GM18858 (cell line): ENCODE results near the gene GCK.
"Not testable (repeated sequence)": the region's sequence is repeated elsewhere in the genome, so short reads cannot be mapped to it uniquely, and the experiment has no call there.

Experiments
- ATAC-seq: cut with Tn5 transposase; IDR thresholded peaks from one replicate; pipeline ENCODE4 v1.9.1; 2021; ENCODE audit not compliant: unreplicated experiment

GCK gene

DNA sequence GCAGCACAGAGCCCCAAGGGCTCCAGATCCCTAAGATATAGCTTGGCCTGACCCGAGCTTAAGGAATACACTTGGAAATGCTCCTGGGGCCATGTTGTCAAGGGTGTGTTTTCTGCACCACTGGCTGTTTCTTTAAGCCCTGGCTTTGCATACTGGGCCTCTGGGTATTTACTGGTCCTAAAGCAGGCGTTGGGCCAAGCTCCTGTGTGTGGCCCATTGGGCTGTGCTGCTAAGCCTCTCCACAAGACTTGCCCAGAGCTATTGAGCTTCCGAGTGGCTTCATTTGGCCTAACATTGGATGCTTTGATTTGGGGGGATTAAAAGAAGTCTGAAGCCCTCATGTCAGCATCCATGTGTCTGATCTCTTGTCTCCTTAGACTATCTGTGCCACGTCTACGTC is 16.8 kb upstream of the GCK start:
- ATAC-seq = no peak

DNA sequence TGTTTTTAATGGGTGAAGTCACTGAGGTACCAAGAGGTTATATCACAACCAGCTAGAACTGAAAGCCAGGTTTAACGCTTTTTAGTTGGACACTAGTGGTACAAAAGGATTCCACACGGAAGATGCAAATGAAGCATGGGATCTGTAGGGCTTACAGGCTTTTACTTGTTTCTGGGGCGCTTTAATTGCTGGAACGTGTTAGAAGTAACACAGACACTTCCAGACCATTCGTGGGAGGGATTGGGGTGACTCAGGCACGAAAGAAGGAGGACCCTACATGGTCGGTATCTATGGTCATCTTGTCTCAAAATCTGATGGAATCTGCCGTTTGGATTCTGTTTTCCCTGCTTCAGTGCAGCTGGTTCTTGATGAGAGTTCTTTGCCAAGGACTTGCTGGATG is 12.6 kb upstream of the GCK start:
- ATAC-seq = no peak

DNA sequence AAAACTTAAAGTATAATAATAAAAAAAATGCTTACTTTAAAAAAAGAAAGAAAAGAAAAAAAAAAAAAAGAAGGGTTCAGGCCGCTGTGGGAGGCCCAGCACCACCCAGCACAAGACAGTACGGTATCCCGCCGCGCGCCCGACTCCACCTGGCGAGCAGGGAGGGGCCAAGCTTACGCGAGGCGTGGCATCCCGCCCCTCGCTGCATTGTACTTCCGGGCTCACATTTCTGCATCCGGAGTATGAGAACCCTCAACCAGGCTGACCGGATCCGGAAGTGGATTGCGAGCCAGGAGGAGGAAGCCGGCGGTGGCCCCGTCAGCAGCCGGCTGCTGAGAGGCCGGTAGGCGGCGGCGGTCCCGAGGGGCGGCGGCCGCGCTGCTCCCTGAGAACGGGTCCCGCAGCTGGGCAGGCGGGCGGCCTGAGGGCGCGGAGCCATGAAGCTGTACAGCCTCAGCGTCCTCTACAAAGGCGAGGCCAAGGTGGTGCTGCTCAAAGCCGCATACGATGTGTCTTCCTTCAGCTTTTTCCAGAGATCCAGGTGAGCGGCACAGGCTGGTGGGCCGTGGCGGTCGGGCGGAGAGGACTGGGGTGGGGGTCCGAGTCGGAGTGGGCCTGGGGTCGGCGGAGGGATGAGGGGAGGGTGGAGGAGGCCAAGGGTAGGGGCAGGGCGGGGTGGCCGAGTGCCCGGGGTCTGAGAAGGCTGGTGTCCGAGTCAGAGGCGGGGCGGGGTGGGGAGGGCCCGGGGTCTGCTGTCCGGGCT is 11.6 kb upstream of the GCK start, which contains the start of gene YKT6:
Gene YKT6 (plus strand): TSS at position 280 of the 763 bp plus-strand sequence. CDS start 158 bp downstream, at position 438.
- ATAC-seq = peak; percentile 98

DNA sequence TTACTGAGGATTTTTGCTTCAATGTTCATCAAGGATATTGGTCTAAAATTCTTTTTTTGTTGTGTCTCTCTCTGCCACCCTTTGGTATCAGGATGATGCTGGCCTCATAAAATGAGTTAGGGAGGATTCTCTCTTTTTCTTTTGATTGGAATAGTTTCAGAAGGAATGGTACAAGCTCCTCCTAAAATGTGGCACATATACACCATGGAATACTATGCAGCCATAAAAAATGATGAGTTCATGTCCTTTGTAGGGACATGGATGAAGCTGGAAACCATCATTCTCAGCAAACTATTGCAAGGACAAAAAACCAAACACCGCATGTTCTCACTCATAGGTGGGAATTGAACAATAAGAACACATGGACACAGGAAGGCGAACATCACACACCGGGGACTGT is 10.9 kb upstream of the GCK start:
- ATAC-seq = not testable (repeated sequence)

DNA sequence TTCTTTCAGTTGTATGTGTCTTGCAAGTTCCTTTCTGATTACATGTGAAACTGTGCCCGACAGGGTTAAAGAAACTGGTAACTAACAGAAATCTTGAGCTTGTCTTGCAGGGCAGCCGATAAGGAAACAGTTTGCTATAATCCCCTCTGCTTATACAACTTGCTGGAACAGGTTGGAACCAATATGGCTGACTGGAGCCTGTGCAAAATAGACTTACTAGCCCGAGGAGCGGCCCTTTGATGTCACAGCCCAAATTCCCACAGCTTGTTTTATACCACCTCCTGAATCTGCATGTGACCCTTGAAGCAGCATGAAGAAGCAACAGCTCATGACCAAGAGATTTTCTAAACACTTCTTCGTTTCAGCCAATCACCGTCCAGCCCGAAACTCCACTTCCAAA is 8.2 kb upstream of the GCK start:
- no peak for ATAC-seq

DNA sequence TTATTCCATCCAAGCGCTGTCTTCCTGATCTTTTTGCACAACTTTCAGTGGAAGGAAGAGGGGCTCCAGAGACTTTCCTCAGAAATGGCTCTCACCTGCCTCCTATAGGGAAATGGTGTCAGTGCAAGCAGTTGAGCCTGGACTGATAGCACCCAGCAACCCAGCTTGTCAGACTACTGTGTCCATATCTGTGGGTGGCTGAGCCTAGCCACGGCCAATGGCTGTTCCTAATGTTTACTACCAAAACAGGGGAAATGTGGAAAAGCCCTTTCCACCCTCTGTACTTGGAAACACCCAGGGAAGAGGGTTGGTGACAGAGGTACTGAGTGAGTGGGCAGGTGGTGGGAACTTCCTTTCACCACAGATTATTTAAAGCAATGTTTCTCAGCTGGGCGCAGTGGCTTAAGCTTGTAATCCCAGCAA is 7.2 kb upstream of the GCK start:
- no peak for ATAC-seq

DNA sequence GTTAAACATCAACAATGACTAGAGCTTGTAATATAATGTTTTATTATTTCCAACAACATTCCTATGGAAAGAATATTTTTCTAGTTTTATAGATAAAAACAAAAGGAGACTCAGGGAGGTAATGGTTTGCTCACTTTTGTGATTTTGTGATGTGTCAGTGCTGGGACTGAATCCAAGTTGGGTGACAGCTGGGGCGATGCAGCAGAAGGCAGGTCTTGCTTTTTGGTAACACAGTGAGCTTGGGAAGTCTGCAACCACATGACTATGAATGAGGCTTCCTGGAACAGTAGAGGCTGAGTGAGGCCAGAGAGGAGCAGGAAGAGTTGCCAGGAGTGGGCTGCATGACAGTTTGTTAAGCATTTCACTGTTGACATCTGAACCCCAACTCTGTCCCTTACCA is 6.7 kb upstream of the GCK start:
- ATAC-seq = no peak

DNA sequence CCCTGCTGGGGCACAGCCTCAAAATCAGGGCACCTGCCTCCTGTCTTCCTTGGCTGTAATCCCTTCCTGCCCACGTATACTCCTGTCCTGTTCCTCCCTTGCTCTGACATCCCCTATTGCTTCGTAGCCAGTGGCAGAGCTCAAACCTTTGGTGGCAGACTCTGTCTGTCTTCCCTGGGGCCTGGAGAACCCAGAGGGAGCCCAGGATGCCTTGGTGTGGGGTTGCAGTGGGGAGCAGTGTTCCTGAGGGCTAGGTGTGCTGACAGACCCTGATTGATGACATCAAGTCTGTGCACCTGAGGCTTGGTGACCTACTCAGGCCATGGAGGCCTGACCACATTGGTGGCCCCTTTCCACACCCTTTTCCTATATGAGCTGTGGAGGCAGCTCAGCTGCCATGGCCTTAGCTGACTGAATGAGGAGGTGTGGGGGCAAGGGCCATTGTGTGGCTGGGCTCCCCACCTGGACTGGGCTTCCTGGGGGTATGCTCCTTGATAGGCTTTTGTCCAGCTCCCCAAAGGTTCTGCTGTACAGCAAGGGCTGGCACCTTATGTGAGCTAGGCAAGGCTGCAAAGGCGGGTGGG is 5.4 kb upstream of the GCK start:
- no peak for ATAC-seq

DNA sequence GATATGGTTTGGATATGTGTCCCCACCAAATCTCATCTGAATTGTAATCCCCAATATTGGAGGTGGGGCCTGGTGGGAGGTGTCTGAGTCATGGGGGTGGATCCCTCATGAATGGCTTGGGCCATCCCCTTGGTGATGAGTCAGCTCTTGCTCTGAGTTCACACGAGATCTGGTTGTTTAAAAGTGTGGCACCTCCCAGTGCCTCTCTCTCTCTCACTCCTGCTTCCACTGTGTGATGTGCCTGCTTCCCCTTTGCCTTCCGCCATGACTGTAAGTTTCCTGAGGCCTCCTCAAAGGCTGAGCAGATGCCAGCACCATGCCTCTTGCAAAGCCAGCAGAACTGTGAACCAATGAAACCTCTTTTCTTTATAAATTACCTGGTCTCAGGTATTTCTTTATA is 4.8 kb upstream of the GCK start:
- ATAC-seq = no peak

DNA sequence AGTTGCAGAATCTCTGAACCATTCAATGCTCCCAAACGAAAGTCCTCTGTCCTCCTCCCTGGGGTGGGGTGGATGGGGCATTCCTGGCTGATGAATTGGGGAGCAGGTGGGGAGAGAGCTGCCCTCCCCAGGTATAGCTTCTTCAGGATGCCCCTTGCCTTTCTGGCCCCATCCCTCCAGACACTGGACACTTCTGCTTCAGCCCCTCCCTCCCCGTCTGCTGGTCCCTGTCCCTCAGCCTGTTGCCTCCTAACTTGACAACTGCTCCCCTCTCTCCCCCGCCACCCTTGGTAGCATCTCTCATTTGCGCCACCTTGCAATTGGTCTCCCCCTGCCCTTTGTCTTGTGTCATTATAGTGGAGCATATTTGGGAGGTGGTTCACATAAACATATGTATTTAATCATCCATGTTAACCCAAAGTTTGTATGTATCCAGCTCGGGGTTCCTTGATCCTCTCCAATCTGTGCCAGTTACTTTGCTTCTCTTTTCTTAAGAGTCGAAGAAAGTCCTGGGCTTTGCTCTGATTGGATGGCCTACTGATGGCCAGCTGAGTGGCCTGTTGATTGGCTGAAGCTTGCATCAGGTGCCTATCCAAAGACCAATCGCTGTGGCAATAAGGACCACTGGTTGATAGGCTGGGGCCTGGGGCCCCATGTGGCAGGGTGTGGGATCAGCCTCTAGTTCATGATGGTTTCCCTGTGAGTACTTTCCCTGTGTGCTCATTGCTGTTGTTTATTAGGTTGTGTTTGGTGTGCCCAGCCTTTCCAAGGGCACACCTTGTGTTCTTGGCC is 4.0 kb upstream of the GCK start:
- no peak for ATAC-seq

DNA sequence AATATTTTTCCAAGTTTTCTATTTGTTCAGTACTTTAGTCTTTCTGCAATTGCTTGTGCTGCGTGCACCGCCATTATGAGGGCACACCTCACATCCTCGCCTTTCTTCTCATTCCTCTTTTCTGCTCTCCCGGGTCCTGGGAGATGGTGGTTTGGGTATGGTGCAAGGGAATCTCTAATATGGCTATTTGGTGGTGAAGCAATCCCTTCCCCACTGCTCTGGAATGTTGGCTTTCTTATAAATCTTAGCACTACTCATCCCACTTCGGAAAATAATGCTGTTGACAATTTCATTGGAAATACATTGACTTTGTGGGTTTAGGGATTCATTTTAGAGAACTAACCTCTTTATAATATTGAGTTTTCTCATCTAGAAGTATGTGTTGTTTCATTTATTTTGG is 1.9 kb upstream of the GCK start:
- no peak for ATAC-seq

DNA sequence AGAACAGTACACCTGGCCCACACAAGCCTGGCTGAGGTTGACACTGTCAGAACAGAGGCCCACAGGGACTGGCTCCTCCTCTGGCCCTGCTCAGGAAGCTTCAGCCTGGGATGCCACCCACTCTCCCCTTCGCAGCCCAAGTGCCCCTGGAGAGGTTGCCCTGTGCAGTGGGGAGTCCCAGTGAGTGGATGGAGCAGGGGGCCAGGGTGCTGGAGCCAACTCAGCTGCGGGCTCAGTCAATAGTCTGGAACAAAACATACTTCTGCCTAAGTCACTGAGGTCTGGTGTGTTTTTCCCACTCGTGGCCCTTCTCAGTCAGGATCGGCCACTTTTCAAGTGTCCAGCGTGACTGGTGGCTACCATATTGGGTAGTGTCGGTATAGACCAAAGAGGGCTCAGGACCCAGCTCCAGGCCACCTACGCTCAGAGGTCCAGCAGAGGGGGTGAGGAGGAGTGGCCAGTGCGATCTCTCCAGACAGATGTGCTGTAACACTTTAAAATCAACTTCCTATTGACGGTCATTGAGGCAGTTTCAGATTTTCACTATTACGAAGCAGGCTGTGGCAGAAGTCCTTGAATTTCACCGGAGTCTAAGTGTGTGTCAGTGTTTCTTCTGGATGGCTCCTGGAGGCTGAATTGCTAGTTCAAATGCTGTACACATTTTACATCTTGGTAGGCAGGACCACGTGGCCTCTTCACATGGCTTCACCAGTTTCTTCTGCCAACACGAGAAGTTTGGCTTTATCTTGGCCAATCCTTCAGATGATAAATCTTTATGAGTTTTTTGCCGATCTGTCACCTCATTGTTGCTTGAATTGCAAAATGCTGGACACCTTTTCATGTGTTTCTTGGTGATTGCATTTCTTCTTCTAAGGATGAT is 994 bp upstream of the GCK start:
- ATAC-seq = no peak

DNA sequence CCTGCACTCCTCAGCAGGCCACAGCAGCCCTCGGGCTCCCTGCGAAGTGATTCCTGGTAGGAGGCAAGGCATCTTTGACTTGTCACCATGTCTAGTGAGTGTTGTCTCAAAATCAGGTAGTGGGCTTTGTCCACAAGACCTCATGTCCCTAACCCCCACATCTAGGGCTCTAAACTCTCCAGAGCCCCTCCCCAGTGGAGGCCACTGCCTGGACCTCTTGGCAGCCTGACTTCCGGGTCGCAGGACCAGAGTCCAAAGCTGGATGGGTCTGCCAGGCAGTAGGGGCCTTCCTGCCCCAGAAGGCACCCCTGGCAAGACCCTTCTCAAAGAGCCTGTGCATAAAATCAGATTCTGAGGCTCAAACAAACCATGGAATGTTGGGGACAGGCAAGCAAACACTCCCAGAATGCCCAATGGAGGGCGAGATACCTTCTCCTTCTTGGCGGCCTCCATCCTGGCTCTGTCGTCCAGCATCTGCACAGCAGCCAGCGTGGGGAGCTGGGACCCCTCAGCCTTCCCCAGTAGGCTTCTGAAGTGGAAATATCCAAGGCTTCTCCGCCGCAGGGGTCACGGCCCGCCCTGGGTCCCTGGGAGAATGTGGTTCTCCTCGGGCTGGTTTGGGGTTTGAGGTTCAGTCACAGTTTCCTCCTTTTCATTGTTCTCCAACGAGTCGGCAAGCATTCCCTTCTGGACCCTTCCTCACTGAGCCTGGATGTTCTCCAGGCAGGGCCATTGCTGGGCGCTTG is 586 bp downstream of the GCK start:
- no peak for ATAC-seq

DNA sequence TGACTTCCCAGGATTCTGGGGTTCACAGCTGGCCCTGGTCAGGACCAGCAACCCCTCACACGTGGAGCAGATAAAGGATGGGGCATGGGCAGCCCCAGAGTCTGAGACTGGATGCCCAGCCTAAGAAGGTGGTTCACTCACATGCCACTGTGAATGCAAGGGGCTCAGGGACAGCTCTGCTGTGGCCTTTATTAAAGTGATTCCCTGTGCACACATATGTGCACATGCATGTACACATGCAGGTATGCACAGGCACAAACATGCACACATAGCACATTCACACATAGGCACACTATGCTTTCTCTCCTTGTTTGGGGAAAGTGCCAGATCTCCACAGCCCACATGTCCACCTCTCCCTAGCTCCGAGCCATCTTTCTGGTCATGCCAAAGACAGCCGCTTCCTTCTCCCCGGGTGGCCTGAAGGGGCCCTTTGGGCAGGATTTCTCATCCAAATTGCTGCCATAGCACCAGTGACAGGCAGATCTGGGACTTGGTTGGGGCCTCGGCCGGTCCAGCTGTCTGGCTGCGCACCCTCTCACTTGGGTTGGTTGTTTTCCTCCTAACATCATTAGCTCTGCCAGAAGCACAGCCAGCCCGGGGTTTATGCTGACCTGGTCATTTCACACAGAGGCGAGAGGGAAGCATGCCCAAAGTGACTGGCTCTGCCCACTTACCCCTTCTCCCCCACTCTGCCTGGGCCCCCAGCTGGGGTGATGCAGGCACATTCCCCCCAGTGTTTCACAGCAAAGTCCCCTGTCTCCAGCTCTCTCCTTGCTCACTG is 1.4 kb downstream of the GCK start:
- no peak for ATAC-seq

DNA sequence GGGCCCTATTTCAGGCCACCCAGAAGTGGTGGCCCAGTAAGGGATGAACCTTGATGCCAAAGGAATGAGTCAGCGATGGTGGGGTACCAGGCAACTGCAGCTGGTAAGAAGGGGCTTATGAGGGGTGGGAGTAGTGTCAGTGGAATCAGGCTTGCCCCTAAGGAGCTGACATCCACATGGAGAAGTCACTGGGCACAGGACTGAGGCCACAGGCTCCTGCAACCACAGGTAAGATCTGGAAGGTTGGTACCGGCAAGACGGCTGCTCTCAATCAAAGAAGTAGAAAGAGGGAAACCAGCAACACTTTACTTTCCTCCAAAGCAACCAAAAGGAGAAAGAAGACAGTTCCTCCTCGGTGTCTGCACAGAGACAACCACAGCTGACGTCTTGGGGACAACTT is 2.5 kb downstream of the GCK start:
- no peak for ATAC-seq

DNA sequence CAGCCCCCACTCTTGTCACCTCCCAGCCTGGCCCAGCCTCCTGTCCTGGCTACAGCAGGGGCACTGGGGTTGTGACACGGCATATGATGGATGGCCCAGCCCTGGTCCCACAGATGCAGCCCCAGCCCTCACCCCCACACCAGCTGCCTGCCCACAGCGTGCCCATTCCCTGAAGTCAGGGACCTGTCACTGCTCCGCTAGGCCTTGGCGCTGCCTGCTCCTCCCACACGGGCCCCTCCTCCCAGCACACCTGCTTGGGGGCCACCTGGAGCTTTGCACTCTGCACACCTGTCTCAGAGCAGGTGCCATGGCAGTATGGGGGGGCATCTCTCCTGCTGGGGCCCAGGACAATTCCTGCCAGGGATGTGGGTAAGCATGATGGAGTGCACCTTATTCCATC is 3.5 kb downstream of the GCK start:
- no peak for ATAC-seq

DNA sequence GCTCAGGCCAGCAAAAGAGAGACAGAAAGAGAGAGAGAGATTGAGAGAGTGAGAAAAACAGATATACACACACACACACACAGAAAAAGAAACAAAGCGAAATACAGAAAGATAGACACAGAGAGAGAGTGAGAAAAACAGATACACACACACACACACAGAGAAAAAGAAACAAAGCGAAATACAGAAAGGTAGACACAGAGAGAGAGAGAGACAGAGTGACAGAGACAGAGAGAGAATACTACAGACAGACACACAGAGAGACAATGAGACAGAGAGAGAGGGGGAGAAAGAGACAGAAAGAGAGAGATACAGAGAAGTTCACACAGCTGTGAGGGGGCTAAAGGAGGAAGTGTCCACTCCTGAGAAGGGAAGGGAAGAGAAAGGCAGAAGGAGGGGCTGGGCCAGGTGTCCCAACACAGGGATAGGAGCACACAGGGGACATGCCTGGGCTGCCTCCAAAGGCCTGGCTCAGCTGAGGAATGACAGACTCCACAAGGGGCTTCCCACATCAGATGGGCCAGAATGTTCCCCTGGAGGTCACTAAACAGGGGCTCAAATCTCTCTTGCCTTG is 4.3 kb downstream of the GCK start:
- no peak for ATAC-seq

DNA sequence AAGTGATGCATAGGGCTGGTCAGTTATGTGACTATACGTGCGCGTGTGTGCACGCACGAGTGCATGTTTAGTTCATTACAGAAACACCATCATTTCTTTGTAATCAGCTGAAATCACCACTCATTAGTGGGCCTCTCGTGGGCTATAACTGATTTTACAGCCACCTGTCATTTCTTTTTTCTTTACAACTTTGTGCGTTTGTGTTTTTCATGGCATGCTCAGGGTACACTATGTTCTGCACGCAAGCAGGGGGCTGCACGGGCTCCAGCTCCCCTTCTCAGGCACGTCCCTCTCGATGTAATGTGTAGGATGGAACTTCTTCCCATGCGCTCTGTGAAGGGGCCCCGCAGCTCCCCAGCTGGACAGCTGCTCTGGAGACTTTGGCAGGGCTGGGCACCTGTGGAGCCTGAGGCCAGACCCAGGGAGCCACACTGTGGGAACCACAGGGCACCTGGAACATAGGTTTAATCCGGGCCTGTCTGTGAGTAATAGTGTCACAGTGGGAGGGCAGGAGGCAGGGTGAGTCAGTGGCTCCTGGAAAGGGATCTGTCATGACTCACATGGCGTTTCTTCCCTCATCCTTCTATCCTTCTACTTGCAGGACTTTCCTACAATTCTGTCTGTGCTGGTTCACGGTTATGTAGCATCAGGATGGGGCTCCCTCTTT is 4.9 kb downstream of the GCK start:
- no peak for ATAC-seq

DNA sequence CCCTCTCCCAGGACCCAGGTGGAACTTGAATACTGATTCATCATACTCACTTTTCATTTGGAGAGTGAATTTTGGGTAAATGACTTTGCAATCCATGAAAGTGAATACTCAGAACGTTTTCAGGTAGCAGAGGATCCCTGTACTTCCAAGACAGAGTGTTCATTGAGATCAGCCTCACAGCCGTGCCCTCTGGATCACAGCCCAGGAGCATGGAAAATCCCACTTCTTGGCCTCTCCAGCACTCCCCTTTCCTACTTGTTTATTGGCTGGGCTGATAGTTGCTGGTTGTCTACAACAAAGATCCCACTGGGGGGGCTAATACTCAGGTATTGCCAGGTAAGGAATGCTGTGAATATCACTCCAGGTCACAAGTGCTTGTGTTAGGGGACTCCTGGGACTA is 5.9 kb downstream of the GCK start:
- ATAC-seq = no peak
